ENCODE measurements around the gene PCBP2. TPM values are rescaled to one million over a fixed set of nuclear protein-coding genes. Genes with fewer than 3 reads are reported as not detected.

Gene PCBP2
- total and polyA plus RNA-seq, 11 donors, result 290 to 642 (median 478) TPM

DNA sequence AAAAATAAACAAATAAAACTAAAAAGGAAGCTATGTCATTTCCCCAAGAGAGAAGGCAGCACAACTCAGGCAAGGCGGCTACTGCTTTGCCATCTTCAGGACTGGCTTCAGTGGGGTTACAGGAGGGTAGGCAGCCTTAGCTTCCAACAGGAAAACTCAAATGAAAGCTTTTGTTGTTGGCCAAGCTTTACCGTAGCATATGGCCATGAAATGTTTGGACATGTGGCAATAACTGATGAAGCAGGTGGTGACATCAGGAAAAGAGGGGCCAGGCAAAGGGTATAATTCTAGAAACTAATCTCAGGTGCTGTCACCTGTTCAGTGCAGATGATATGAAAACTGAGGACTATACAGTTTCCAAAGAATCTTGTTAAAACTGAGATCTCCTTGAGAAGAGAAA is 78.2 kb downstream of the PCBP2 start:
- no peak for DNase-seq
- Histone ChIP-seq H3K9me3 (no peaks in the 10 kb centered on the region), H3K27me3 (no peaks in the 10 kb centered on the region), H3K4me3 (no peak overlapping the region), H3K4me1 (peaks cover 0 to 10% (median 0%) of the 10 kb centered on the region in 12 donors), H3K27ac (no peak overlapping the region), H3K36me3 (peaks cover 6 to 99% (median 97%) of the 10 kb centered on the region in 9 donors)
- ATAC-seq, result no peak
- 93 to 100% (median 96%) methylated on average over 2 of the region's 2 CpGs for WGBS, 4 donors
- TF ChIP-seq POLR2A (IDR thresholded peaks at IDR 0.05), result no peak
- TF ChIP-seq, protein P1, sequence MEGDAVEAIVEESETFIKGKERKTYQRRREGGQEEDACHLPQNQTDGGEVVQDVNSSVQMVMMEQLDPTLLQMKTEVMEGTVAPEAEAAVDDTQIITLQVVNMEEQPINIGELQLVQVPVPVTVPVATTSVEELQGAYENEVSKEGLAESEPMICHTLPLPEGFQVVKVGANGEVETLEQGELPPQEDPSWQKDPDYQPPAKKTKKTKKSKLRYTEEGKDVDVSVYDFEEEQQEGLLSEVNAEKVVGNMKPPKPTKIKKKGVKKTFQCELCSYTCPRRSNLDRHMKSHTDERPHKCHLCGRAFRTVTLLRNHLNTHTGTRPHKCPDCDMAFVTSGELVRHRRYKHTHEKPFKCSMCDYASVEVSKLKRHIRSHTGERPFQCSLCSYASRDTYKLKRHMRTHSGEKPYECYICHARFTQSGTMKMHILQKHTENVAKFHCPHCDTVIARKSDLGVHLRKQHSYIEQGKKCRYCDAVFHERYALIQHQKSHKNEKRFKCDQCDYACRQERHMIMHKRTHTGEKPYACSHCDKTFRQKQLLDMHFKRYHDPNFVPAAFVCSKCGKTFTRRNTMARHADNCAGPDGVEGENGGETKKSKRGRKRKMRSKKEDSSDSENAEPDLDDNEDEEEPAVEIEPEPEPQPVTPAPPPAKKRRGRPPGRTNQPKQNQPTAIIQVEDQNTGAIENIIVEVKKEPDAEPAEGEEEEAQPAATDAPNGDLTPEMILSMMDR (IDR thresholded peaks at IDR 0.05), result no peak
- intact Hi-C loops (cut with DNase I), result loop anchor here in 1 of 10 donors (10.0 kb wide), 1 partner anchor 215 kb away; no protein-coding TSS in a partner anchor

Other genes starting within 250 kb of the PCBP2 start
- 10 to 100 TPM in 1 of 9 donors, 1 to 10 TPM in 5, under 1 TPM in 3; 0.12 to 11.6 (median 1.4) TPM for gene ITGB7, start 244.9 kb upstream of the PCBP2 start, total RNA-seq
- gene ITGB7, start 244.9 kb upstream of the PCBP2 start, polyA plus RNA-seq, result under 1 TPM; 0.50 to 0.75 TPM
- gene RARG, start 219.9 kb upstream of the PCBP2 start, total RNA-seq, result 10 to 100 TPM in 7 of 9 donors, 1 to 10 TPM in 2; 6.4 to 22.5 (median 16.0) TPM
- 10 to 100 TPM in 1 of 2 donors, 1 to 10 TPM in 1; 7.4 to 10.2 TPM for gene RARG, start 219.9 kb upstream of the PCBP2 start, polyA plus RNA-seq
- 1 to 10 TPM in 2 of 9 donors, under 1 TPM in 7; 0.06 to 6.1 (median 0.43) TPM for gene ESPL1, start 183.8 kb upstream of the PCBP2 start, total RNA-seq
- gene ESPL1, start 183.8 kb upstream of the PCBP2 start, polyA plus RNA-seq, result under 1 TPM; 0.15 to 0.18 TPM
- 100 to 1,000 TPM; 289 to 380 (median 358) TPM for gene PFDN5, start 156.6 kb upstream of the PCBP2 start, total RNA-seq
- 100 to 1,000 TPM; 529 to 979 TPM for gene PFDN5, start 156.6 kb upstream of the PCBP2 start, polyA plus RNA-seq
- 10 to 100 TPM; 32.1 to 37.0 (median 35.0) TPM for gene MYG1, start 152.4 kb upstream of the PCBP2 start, total RNA-seq
- 10 to 100 TPM; 45.5 to 58.6 TPM for gene MYG1, start 152.4 kb upstream of the PCBP2 start, polyA plus RNA-seq
- 10 to 100 TPM; 26.7 to 44.5 (median 37.1) TPM for gene AAAS, start 130.5 kb upstream of the PCBP2 start, total RNA-seq
- gene AAAS, start 130.5 kb upstream of the PCBP2 start, polyA plus RNA-seq, result 10 to 100 TPM; 32.5 to 32.6 TPM
- not detected for gene SP7, start 115.7 kb upstream of the PCBP2 start, total RNA-seq
- gene SP7, start 115.7 kb upstream of the PCBP2 start, polyA plus RNA-seq, result not detected
- gene SP1, start 71.9 kb upstream of the PCBP2 start, total RNA-seq, result 10 to 100 TPM; 22.9 to 48.8 (median 34.7) TPM
- gene SP1, start 71.9 kb upstream of the PCBP2 start, polyA plus RNA-seq, result 10 to 100 TPM in 1 of 2 donors, 1 to 10 TPM in 1; 7.9 to 13.8 TPM
- gene AMHR2, start 28.2 kb upstream of the PCBP2 start, total RNA-seq, result 1 to 10 TPM in 2 of 9 donors, under 1 TPM in 2, not detected in 5; 0.30 to 2.2 (median 0.78) TPM
- gene AMHR2, start 28.2 kb upstream of the PCBP2 start, polyA plus RNA-seq, result under 1 TPM in 1 of 2 donors, not detected in 1; 0.57 TPM
- gene PRR13, start 10.4 kb upstream of the PCBP2 start, total RNA-seq, result 100 to 1,000 TPM in 1 of 9 donors, 10 to 100 TPM in 8; 25.7 to 100 (median 53.1) TPM
- 100 to 1,000 TPM in 1 of 2 donors, 10 to 100 TPM in 1; 39.5 to 121 TPM for gene PRR13, start 10.4 kb upstream of the PCBP2 start, polyA plus RNA-seq
- 10 to 100 TPM in 2 of 9 donors, 1 to 10 TPM in 7; 3.3 to 12.6 (median 4.2) TPM for gene MAP3K12, start 47.4 kb downstream of the PCBP2 start, total RNA-seq
- 1 to 10 TPM; 4.5 to 6.5 TPM for gene MAP3K12, start 47.4 kb downstream of the PCBP2 start, polyA plus RNA-seq
- gene TARBP2, start 49.2 kb downstream of the PCBP2 start, total RNA-seq, result 10 to 100 TPM in 5 of 9 donors, 1 to 10 TPM in 4; 7.8 to 19.5 (median 10.1) TPM
- 10 to 100 TPM; 12.6 to 23.5 TPM for gene TARBP2, start 49.2 kb downstream of the PCBP2 start, polyA plus RNA-seq
- gene NPFF, start 55.4 kb downstream of the PCBP2 start, total RNA-seq, result not detected
- gene NPFF, start 55.4 kb downstream of the PCBP2 start, polyA plus RNA-seq, result not detected
- gene ATF7, start 174.3 kb downstream of the PCBP2 start, total RNA-seq, result 10 to 100 TPM; 21.1 to 43.2 (median 32.0) TPM
- 10 to 100 TPM; 20.0 to 21.3 TPM for gene ATF7, start 174.3 kb downstream of the PCBP2 start, polyA plus RNA-seq
- 100 to 1,000 TPM; 392 to 753 (median 520) TPM for gene ATP5MC2, start 224.0 kb downstream of the PCBP2 start, total RNA-seq
- 100 to 1,000 TPM; 598 to 748 TPM for gene ATP5MC2, start 224.0 kb downstream of the PCBP2 start, polyA plus RNA-seq